HT1080 (cell line): ENCODE data around the gene VPS37C. TPM values are rescaled to one million over a fixed set of nuclear protein-coding genes. Genes with fewer than 3 reads are reported as not detected.
"Not testable (repeated sequence)": the region's sequence is repeated elsewhere in the genome, so short reads cannot be mapped to it uniquely, and the experiment has no call there.

Source experiments
- DNase-seq: peaks from one replicate; pipeline ENCODE4 v3.0.0-alpha.2; 2015; ENCODE audit warnings: low read depth
- total RNA-seq: library from RNA; depleted of rRNA; stranded (reverse); fragments of >200 nt; shearing (Covaris generic); gene quantifications from 2 replicates; pipeline ENCODE4 v1.2.3, GENCODE V29; 2014

The VPS37C gene
- total RNA-seq, 1 experiment from 2014 or later: 11.9 TPM

- DNase-seq: no peak
These were observed 58.3 kb downstream of the VPS37C start for GRCh38 chr11:61102667-61103571.

- DNase-seq: no peak
These were observed 62.4 kb downstream of the VPS37C start for GRCh38 chr11:61098778-61099177.

- not testable (repeated sequence) for DNase-seq
These were observed 63.0 kb downstream of the VPS37C start for GRCh38 chr11:61098261-61098660.

GRCh38 chr11:61095021-61095420, 66.2 kb downstream of the VPS37C start:
- no peak for DNase-seq

GRCh38 chr11:61094167-61094566, 67.1 kb downstream of the VPS37C start:
- not testable (repeated sequence) for DNase-seq

GRCh38 chr11:61092908-61093763, 68.1 kb downstream of the VPS37C start:
- DNase-seq: no peak

- DNase-seq: no peak
These were observed 68.9 kb downstream of the VPS37C start for GRCh38 chr11:61092280-61092766.

GRCh38 chr11:61091373-61092279, 69.6 kb downstream of the VPS37C start:
- DNase-seq: peak; percentile 31

GRCh38 chr11:61090982-61091372, 70.2 kb downstream of the VPS37C start:
- no peak for DNase-seq

GRCh38 chr11:61090521-61090920, 70.7 kb downstream of the VPS37C start:
- DNase-seq: no peak

- DNase-seq: no peak
These were observed 71.3 kb downstream of the VPS37C start for GRCh38 chr11:61089806-61090491.

GRCh38 chr11:61087426-61088119, 73.7 kb downstream of the VPS37C start:
- DNase-seq: no peak

GRCh38 chr11:61083601-61084147, 77.6 kb downstream of the VPS37C start:
- no peak for DNase-seq

GRCh38 chr11:61082931-61083531, 78.2 kb downstream of the VPS37C start:
- DNase-seq: no peak

GRCh38 chr11:61082062-61082870, 79.0 kb downstream of the VPS37C start:
- DNase-seq: peak; percentile 18

GRCh38 chr11:61080986-61081590, 80.1 kb downstream of the VPS37C start:
- no peak for DNase-seq

GRCh38 chr11:61080526-61080925, 80.7 kb downstream of the VPS37C start:
- DNase-seq: no peak
